Breast epithelium (tissue), 4 donors: ENCODE results near the gene LPIN3. TPM values are rescaled to one million over a fixed set of nuclear protein-coding genes. Genes with fewer than 3 reads are reported as not detected.

ENCODE experiments used
- DNase-seq, 2 donors: peaks; one replicate each; pipeline ENCODE4 v3.0.0-alpha.2; 2019; ENCODE audit warnings: low spot score in 2 of 2
- H3K27ac ChIP-seq, 2 donors: fragments of 200-600 bp; sonication (generic) in 1 of 2; one replicate each; pipeline ENCODE4 v1.5.1; 2016 to 2019; ENCODE audit warnings: mild to moderate bottlenecking in 1 of 2
- H3K27me3 ChIP-seq, 2 donors: fragments of 200-600 bp; sonication (generic) in 1 of 2; one replicate each; pipeline versions ENCODE4 v1.5.1 to v1.6.0; 2017 to 2019; ENCODE audit warnings: control low read depth in 1 of 2, mild to moderate bottlenecking in 1 of 2
- H3K36me3 ChIP-seq: fragments of 200-600 bp; one replicate; pipeline ENCODE4 v1.5.1; 2019
- H3K4me1 ChIP-seq, 2 donors: fragments of 200-600 bp; sonication (generic); one replicate each; pipeline ENCODE4 v1.5.1; 2016 to 2019; ENCODE audit warnings: control low read depth in 1 of 2
- H3K4me3 ChIP-seq, 3 donors: fragments of 200-600 bp; sonication (generic); 1 replicate in 2 of 3; 2 replicates in 1 of 3; pipeline ENCODE4 v1.5.1; 2016 to 2019; ENCODE audit warnings: mild to moderate bottlenecking in 3 of 3, moderate library complexity in 2 of 3
- H3K9me3 ChIP-seq, 2 donors: fragments of 200-600 bp; sonication (generic) in 1 of 2; one replicate each; pipeline ENCODE4 v1.5.1; 2016 to 2019; ENCODE audit warnings: control low read depth in 1 of 2
- CTCF ChIP-seq, 3 donors: fragments of 450-650 bp; IDR thresholded peaks; one replicate each; pipeline ENCODE4 v1.5.1; 2016 to 2017; ENCODE audit warnings: antibody characterized with exemption in 3 of 3, mild to moderate bottlenecking in 3 of 3, moderate library complexity in 3 of 3
- POLR2A ChIP-seq: fragments of 450-650 bp; IDR thresholded peaks from one replicate; pipeline ENCODE4 v1.6.1; 2016; ENCODE audit warnings: antibody characterized with exemption, mild to moderate bottlenecking, moderate library complexity
- POLR2AphosphoS5 ChIP-seq, 3 donors: sonication (generic); formaldehyde crosslinking; IDR thresholded peaks; one replicate each; pipeline ENCODE4 v1.6.1; 2017; ENCODE audit warnings: antibody characterized with exemption in 3 of 3
- intact Hi-C: fragments of 100-400 bp; cut with DNase I; formaldehyde crosslinking; loops from one replicate; pipeline ENCODE4 v1.15.1; 2023; ENCODE audit warnings: low total_unique reads
- total RNA-seq, 3 donors: library from RNA; depleted of rRNA; stranded (reverse); fragments of >200 nt; gene quantifications; one replicate each; pipeline ENCODE4 v1.1.0, GENCODE V29; 2016

The LPIN3 gene
- total RNA-seq, 3 donors from 2014 or later, result 20.8 to 43.2 (median 39.0) TPM

- intact Hi-C loops, result no loop called here
- TF ChIP-seq POLR2A (no peak), POLR2AphosphoS5 (IDR thresholded peaks at IDR 0.05) (peak; percentile 50 to 66 (median 66))
- DNase-seq, result peak; percentile 91 to 93
- H3K27ac ChIP-seq, result peak within 1 kb of the TSS; percentile 77 to 95
- no peaks in the 10 kb centered on the region for H3K9me3 ChIP-seq
- no peaks in the 10 kb centered on the region for H3K36me3 ChIP-seq
- peak within 1 kb of the TSS; percentile 81 to 97 (median 84) for H3K4me3 ChIP-seq
- H3K27me3 ChIP-seq, result no peaks in the 10 kb centered on the region
- H3K4me1 ChIP-seq, result no peaks in the 10 kb centered on the region
These were observed 22.9 kb upstream of the LPIN3 start, which contains the start of gene ZHX3 for GRCh38 chr20:41317546-41318270. ZHX3 (minus strand) TSS chr20:41317731; CDS start chr20:41204916, 112,815 bp downstream.

GRCh38 chr20:41318271-41318649 lies 22.4 kb upstream of the LPIN3 start:
- peak overlapping the region in 2 of 3 donors; percentile 81 to 97 for H3K4me3 ChIP-seq
- DNase-seq, result no peak
- intact Hi-C loops, result no loop called here
- H3K27me3 ChIP-seq, result no peaks in the 10 kb centered on the region
- peak overlapping the region; percentile 75 to 95 for H3K27ac ChIP-seq
- H3K9me3 ChIP-seq, result no peaks in the 10 kb centered on the region
- H3K4me1 ChIP-seq, result no peaks in the 10 kb centered on the region
- H3K36me3 ChIP-seq, result no peaks in the 10 kb centered on the region
- no peak for TF ChIP-seq CTCF (IDR thresholded peaks at IDR 0.05)
- TF ChIP-seq POLR2A, result no peak
- no peak for TF ChIP-seq POLR2AphosphoS5 (IDR thresholded peaks at IDR 0.05)

GRCh38 chr20:41320441-41320840 lies 20.2 kb upstream of the LPIN3 start:
- Histone ChIP-seq H3K36me3 (no peaks in the 10 kb centered on the region), H3K27ac (peak overlapping the region in 1 of 2 donors; percentile 27), H3K9me3 (no peaks in the 10 kb centered on the region), H3K4me3 (no peak overlapping the region), H3K27me3 (no peaks in the 10 kb centered on the region), H3K4me1 (no peaks in the 10 kb centered on the region)
- no peak for TF ChIP-seq CTCF (IDR thresholded peaks at IDR 0.05)
- no peak for DNase-seq
- intact Hi-C loops, result no loop called here

- no peak for DNase-seq
- Histone ChIP-seq H3K27ac (peak overlapping the region in 1 of 2 donors; percentile 27), H3K9me3 (no peaks in the 10 kb centered on the region), H3K4me3 (no peak overlapping the region), H3K4me1 (no peaks in the 10 kb centered on the region), H3K36me3 (no peaks in the 10 kb centered on the region), H3K27me3 (no peaks in the 10 kb centered on the region)
- TF ChIP-seq POLR2AphosphoS5 (IDR thresholded peaks at IDR 0.05) (no peak), CTCF (IDR thresholded peaks at IDR 0.05) (no peak), POLR2A (no peak)
- intact Hi-C loops, result no loop called here
These were observed 19.6 kb upstream of the LPIN3 start for GRCh38 chr20:41320976-41321375.

- no peak overlapping the region for H3K4me3 ChIP-seq
- H3K27me3 ChIP-seq, result no peaks in the 10 kb centered on the region
- no peaks in the 10 kb centered on the region for H3K9me3 ChIP-seq
- peaks cover 0 to 5% of the 10 kb centered on the region in 2 donors for H3K4me1 ChIP-seq
- TF ChIP-seq POLR2AphosphoS5 (IDR thresholded peaks at IDR 0.05), result no peak
- TF ChIP-seq POLR2A, result no peak
- TF ChIP-seq CTCF (IDR thresholded peaks at IDR 0.05), result no peak
- no peak for DNase-seq
- H3K27ac ChIP-seq, result no peak overlapping the region
- no peaks in the 10 kb centered on the region for H3K36me3 ChIP-seq
- intact Hi-C loops, result no loop called here
These were observed 13.4 kb upstream of the LPIN3 start for GRCh38 chr20:41327178-41327577.
